GM21786 (cell line): Measurements from ENCODE around the gene SRGAP2C.
"Not testable (repeated sequence)": the region's sequence is repeated elsewhere in the genome, so short reads cannot be mapped to it uniquely, and the experiment has no call there.

Source experiments
- ATAC-seq: cut with Tn5 transposase; IDR thresholded peaks from one replicate; pipeline ENCODE4 v1.9.1; 2021; ENCODE audit not compliant: unreplicated experiment

SRGAP2C gene

GRCh38 chr1:121185140-121185708 lies 449 bp downstream of the SRGAP2C start:
- peak; percentile 5 for ATAC-seq

- ATAC-seq: not testable (repeated sequence)
These were observed 1.4 kb downstream of the SRGAP2C start for GRCh38 chr1:121186191-121186590.

- not testable (repeated sequence) for ATAC-seq
These were observed 3.1 kb downstream of the SRGAP2C start for GRCh38 chr1:121187914-121188313.

- ATAC-seq: not testable (repeated sequence)
These were observed 7.7 kb downstream of the SRGAP2C start for GRCh38 chr1:121192512-121192911.

GRCh38 chr1:121197095-121197882 lies 12.5 kb downstream of the SRGAP2C start:
- not testable (repeated sequence) for ATAC-seq

- not testable (repeated sequence) for ATAC-seq
These were observed 15.0 kb downstream of the SRGAP2C start for GRCh38 chr1:121199763-121200162.

- not testable (repeated sequence) for ATAC-seq
These were observed 15.5 kb downstream of the SRGAP2C start for GRCh38 chr1:121200232-121200631.

GRCh38 chr1:121200985-121201981 lies 16.5 kb downstream of the SRGAP2C start:
- ATAC-seq: not testable (repeated sequence)

GRCh38 chr1:121202986-121203385 lies 18.2 kb downstream of the SRGAP2C start:
- not testable (repeated sequence) for ATAC-seq

- ATAC-seq: not testable (repeated sequence)
These were observed 21.3 kb downstream of the SRGAP2C start for GRCh38 chr1:121205786-121206711.

- ATAC-seq: not testable (repeated sequence)
These were observed 22.6 kb downstream of the SRGAP2C start for GRCh38 chr1:121207328-121207727.

GRCh38 chr1:121208375-121208774 lies 23.6 kb downstream of the SRGAP2C start:
- not testable (repeated sequence) for ATAC-seq

GRCh38 chr1:121210778-121211177 lies 26.0 kb downstream of the SRGAP2C start:
- ATAC-seq: not testable (repeated sequence)

- not testable (repeated sequence) for ATAC-seq
These were observed 28.7 kb downstream of the SRGAP2C start for GRCh38 chr1:121213491-121213890.

GRCh38 chr1:121214544-121215156 lies 29.9 kb downstream of the SRGAP2C start:
- peak; percentile 52 for ATAC-seq

- not testable (repeated sequence) for ATAC-seq
These were observed 31.1 kb downstream of the SRGAP2C start for GRCh38 chr1:121215699-121216417.

- not testable (repeated sequence) for ATAC-seq
These were observed 31.9 kb downstream of the SRGAP2C start for GRCh38 chr1:121216676-121217075.

GRCh38 chr1:121221770-121222169 lies 37.0 kb downstream of the SRGAP2C start:
- peak; percentile 45 for ATAC-seq

- peak; percentile 99 for ATAC-seq
These were observed 39.9 kb downstream of the SRGAP2C start for GRCh38 chr1:121224714-121225113.
